HG02759 (cell line): ENCODE measurements around the gene PLA2G5.
A peak's percentile ranks its signal among the peaks of the same experiment; 100 is the strongest.

Source experiments
- ATAC-seq: cut with Tn5 transposase; IDR thresholded peaks from one replicate; pipeline ENCODE4 v1.9.1; 2021; ENCODE audit warnings: mild to moderate bottlenecking, moderate library complexity; ENCODE audit not compliant: unreplicated experiment

PLA2G5 gene

DNA sequence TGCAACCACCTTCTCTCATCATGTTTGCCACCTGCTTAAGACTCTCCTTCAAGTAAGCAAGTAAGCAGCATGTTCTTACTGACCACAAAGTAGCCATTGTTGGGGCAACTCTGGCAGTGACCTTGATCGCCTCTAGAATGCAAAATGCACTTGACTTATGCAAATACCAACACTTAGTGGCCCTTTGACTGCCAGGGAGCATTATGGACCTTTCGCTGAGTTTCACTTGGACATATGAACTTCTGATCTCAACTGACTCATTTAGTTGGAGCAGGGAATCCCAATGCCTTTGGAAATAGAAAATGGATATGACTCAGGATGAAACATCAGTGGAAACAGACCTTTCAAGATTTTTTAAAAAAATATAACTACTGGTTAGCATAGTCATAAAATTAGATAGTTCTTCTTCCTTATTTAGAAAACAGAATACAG lies 6.1 kb upstream of the PLA2G5 start:
- ATAC-seq: no peak

DNA sequence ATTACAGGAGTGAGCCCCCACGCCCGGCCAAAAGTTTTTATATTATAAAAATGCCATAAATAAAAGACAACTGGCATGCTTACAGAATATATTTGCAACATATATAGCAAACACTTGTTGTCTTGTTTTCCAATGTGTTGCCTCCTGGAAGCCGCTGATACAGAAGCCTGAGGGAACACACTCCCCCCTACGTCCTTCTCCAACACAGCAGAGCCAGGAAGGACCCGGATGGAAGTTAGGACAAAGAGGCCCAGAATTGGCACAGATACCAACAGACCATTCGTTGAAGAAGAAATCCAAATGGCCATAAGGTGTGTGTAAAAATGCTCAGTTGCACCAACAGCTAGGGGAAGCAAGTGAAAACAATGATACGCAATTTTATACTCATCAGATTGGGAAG lies 1.3 kb upstream of the PLA2G5 start:
- no peak for ATAC-seq

DNA sequence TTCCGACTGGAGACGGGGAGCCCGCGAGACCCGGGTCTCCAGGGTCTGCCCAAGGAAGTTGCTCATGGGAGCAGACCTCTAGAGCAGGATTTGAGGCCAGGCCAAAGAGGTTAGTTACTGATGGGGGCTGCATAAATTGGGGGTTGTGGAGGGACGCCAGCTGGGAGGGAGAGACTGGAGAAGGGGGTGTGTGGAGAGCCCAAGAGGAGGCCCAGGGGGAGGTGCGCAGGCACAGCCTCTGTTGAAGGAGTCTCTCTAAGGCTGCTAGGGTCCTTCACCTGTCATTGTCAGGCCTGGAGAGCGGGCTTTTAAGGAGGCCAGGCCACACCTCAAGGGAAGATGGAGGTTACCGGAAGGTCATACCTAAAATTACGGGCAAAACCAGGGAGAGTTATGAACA lies 363 bp downstream of the PLA2G5 start:
- ATAC-seq: no peak

DNA sequence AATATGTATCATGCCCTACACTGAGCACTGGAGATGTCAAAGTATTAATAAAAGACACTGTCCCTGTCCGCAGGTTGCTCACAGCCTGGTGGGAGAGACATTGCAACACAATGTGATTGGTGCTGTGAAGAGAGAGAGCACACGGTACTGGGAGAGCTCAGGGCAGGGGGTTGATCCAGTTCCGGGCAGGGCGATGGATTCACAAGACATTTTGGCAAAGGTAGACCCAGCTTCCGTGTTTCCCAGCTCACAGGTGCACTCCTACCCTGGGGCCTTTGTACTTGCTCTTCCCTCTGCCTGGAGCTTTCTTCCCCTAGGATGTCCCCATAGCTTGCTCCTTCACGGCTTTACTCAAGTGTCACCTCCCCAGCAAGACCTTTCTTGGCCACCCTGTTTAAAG lies 1.4 kb downstream of the PLA2G5 start:
- ATAC-seq: no peak

DNA sequence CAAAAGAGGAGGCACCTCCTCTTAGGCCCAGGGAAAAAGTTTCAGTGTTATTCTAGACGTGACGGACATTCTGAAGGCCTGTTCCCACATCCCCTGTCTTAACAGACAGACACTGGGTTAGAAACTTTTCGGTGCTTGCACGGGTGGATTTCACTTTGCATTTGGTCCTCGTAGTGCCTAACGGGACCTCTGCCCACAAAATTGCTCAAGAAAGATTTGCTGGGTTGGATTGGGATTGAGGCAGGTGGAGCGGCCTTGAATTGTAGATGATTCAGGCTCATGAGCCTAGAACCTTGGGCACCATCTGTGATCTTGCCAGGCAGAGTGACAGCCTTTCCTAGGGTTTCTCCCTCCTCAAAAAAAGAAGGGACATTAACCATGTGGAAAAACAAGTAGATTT lies 2.8 kb downstream of the PLA2G5 start:
- ATAC-seq: no peak

DNA sequence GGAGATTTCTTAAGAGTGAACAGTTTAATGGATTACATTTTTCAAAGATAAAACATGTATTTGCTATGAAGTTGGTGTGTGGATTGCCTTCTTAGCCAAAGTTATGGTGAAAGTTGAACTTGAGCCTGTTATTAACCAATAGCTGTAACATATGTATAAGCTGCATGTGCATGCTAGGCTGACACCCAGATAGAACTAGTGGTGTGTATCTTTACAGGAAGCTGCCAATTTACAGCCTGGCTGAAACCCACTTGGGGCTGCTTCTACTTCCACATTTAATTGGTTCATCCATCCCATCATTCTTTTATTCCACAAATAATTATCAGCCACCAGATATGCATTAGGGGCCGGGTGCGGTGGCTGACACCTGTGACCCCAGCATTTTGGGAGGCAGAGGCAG lies 3.3 kb downstream of the PLA2G5 start:
- no peak for ATAC-seq

DNA sequence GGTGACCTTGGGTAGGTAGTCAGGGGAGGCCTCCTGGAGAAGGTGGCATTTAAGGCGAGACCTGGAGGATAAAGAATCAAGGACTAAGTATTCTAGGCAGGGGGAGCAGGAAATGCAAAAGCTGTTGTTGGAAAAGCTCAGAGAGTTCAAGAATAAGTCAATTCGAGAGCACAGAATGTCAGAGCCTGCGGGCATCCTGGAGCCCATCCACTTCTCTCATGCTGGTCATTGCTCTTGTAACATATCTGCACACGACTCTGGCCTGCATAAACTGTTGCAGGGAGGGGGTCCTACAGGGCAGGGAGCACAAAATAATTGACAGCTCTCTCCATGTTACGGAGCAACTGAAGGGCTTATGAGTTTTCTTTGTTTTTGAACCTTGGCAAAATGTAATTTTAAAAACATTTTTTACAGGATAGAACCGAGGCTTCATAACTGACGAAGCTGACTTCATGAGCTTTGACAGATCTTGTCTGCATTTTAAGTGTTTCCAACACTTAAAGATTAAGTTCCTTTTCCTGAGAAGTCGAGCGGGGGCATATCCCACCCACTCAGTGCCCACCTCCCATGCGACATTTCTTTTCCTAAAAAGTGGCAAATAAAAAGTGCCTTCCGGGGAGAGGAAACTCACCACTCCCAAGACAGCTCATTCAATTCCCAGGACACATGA lies 4.2 kb downstream of the PLA2G5 start:
- no peak for ATAC-seq

DNA sequence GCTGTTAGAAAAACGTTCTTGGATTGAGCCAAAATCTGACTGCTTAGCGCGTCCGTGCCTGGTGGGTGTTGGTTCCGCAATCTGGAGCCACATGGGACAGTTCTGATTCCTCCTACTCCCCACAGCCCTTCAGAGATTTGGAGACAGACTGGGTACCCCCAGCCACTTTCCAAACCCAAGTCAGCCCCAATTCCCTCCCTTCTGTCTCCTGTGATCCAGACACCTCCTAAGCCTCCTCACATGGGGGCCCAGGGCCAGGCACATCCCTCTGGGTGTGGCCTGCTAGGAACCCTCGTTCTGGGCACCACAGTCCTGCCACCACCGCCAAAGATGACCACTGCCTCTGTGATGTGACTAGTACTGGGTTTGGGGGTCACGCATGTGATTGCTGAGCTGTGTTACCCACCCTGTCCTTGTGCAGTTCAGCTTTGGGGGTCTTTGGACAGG lies 4.8 kb downstream of the PLA2G5 start:
- no peak for ATAC-seq

DNA sequence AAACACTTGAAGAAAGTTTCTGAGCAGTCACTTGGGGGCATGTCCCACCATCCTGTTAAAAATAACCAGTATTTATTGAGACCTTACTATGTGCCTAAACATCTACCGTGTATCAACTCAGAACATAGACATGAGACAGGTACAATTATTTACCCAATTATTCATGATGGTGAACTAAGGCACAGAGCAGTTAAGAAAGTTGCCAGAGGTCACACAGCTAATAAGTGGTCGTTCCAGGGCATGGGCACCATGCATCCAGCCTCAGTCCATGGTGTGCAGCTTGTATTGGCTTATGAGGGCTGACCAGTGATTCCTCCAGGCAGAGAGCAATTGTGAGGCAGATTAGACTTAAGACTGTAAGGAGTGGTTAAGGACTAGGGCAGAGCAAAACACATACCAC lies 5.4 kb downstream of the PLA2G5 start:
- no peak for ATAC-seq

DNA sequence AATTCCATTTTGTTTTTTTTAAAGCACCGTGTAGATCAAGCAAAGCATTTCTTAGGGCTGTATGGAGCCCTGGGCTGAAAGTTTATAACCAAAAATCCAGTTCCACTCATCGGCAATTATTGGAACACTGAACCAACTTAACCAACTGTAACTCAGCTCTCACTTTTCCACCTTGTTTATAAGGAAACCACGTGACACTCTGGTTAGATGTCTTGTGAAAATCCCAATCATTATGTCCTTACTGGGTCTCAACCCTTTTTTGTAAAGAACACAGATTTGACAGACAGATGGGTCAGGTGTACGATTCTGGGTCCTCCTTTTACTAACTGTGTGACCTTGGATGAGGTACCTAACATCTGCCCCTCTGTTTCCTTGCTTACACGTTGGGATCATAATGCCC lies 6.2 kb downstream of the PLA2G5 start:
- no peak for ATAC-seq

DNA sequence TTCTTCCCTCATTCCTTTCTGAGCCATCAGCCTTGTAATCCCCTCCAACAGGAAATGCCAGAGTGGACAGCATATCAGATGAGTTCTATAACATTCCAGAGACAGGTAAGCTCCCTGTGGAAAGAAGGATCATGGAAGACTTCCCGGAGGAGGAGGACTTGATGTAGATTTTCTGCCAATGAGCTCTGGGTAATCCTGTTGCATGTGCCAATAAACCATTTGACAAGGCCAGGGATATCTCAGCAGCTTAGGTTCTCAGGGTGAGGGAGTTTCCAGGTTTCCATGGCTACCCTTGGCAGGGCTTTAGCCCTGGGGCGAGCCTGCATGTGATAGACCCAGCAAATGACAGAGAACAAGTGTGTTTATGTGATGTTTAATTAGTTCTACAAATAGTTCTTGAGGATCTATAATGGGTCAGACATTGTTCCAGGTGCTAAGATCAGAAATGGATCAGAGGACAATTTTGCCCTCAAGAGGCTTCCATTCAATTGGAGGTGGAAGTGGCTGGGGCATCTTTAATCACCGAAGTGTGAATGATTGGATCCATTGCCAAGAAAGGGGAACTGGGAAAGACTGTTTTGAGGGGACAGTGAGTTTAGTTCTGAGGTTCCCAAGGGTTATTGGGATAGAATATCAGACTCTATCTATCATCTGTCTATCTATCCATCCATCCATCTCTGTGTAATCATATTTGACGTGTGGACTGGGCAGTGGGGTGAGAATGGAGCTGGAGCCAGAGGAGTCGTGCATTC lies 6.9 kb downstream of the PLA2G5 start:
- ATAC-seq: no peak

DNA sequence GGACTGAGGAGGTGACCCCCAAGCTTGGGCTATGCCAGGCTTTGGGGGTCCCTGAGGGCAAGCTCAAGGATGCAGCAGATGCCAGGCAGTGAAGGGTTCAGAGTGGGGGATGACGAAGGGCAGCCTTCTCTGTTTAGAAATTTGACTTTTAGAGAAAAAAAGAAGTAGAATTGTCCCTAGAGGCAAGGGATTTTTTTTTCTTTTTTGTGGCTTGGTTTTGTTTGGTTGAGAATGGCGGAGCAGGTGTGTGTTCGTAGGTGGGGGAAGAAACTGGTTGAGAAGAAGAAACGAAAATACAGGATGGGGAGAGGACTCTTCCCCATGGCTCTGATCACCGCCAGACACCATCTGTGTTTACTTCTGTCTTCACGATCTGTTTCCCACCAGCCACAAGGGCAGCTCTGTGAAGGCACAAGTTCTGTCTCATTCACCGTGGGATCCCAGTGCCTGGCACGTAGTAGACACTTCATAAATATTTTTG lies 8.2 kb downstream of the PLA2G5 start:
- peak; percentile 52 for ATAC-seq

DNA sequence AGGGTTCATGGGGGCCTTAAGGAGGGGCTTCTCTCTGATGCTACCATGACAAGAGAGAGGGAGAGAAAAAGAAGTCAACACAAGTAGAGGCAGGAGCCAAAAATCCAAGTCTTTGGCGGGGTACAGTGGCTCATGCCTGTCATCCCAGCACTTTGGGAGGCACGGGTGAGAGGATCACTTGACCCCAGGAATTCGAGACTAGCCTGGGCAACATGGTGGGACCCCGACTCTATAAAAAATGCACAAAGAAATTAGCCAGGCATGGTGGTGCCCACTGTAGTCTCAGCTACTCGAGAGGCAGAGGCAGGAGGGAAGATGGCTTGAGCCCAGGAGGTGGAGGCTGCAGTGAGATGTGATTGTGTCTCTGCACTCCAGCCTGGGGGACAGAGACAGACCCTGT lies 8.7 kb downstream of the PLA2G5 start:
- ATAC-seq: no peak

DNA sequence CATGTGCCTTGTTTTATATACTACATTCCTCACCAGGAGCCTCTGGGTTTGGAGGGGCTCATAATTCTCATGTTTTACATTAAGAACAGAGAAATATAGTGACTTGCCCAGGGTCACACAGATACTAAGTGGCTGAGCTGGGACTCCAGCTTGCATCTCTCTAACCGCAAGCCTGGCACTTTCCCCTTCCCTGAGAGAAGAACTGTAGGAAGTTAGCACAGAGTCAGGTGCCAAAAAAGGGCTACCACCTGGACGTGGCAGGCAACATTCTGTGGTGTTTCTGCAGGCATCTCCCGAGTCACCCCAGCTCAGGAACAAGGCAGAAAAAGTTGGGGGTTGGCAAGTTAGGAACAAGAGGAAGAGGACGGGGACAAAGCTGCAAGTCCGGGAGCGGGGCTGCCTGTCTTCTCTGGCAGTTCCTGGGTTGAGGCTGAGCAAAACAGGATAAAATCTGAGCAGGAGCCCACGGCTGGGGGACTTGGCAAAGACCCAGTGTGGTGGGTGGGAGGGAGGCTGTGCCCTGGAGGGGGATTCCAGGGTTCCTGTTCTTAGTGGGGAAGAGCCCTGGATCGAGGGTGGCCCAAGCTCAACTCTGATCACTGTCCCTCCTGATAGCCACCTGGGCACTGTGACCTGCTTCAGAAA lies 9.8 kb downstream of the PLA2G5 start:
- no peak for ATAC-seq

DNA sequence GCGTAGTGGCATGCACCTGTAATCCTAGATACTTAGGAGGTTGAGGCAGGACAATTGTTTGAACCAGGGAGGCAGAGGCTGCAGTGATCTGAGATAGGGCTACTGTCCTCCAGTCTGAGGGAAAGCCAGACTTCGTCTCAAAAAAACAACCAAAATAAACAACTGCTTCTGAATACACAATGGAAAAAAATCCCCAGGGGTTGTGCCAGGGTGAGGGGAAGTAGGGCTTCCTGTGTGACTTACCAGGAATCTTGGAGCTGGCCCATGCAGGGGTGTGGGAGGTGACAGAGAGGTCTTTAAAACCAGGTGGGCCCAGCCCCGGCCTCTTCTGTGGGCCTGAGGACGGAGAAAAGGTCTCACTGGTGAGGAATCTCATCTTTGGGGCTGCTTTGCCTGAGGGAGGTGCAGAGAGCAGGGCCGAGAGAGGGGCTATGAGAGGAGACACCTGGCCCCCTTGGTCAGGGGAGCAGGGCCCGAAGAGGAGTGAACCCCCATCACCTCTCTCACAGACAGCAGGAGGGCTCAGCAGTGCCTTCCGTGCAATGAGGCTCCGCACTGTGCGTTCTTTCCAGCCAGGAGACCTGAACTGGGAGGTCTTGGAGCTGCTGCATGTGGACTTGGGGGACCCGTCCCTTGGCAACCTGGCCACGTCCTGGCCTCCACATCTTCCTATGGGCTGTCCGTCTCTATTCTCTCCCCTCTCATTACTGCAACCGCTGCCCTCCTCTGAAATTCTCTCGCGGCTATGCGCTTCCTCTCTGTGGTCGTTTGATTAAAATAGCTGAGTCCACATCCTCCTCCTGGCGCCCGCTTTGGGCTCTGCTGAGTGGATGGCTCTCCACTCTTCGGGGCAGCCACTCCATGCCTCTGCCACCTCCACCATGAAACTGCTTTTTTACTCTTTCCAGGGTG lies 10.7 kb downstream of the PLA2G5 start:
- ATAC-seq: no peak

DNA sequence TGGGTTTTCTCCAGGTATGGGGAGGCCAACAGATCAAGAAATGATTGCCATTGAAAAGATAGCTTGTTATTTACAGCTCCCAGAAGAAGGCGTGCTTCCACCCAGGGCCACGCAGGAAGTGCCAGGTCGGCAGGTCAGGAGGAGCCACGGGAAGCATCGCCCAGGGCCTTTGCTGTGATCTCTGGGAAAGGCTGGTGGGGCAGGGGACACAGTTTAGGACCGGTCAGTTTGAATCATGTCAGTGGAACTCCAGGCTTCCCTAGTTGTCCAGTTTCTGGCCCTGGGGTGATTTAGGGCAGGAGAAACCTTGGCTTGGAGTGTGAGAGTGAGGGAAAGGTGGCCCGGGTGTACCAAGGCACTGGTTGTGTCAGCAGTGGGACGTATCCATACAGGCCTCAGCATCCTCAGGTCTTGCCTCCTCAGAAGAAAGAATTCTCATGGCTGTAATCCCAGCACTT lies 11.4 kb downstream of the PLA2G5 start:
- ATAC-seq: no peak

DNA sequence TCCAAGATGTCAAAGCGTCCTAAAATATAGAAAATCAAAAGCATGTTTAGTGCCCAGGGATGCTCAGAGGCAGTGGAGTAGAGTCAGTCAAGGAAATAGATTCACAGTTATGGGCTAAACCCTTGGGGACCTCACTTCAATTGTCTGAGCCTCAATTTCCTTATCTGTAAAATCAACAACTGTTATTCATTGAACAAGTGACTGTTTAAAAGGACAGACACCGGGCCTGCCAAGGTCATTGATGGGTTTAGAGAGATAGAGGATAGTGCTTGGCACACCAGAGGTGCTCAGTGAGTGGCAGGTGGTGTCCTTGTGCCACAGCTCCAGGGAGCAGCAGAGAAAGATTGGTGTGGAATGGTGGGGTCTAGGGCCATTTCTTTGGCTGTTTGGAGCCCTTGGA lies 12.8 kb downstream of the PLA2G5 start:
- ATAC-seq: no peak

DNA sequence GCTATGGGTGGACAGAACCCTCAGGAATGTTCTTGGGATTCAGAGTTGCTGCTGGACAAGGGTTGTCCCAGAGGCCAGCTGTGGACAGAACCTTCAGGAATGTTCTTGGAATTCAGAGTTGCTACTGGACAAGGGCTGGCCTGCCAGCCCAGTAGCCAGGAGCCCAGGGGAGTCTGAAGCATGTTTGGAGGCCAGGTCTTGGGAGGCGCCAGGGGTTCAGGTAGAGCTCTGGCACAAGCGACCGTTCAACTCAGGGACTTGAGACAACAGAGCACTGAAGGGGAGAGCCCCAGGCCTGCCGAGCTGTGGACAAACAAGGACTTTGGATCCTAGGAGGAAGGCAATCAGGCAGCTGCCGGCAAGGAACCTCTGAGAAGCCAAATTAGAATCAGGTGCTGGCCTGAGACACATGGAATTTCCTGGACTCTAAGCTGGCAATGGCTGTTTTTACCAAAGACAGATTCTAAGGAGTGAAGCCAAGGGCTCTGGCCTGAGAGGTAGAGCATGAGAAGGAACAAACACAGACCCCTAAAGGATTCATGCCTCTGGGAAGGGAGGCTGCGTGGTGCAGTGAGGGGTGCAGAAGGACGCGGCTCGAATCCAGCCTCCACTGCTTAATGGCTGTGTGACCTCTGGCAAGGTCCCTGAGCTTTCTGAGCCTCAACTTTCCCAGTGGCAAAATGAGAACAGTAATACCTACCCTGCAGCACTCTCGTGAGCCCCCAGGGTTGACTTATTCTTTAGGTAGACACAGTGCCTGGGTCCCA lies 13.4 kb downstream of the PLA2G5 start:
- no peak for ATAC-seq

DNA sequence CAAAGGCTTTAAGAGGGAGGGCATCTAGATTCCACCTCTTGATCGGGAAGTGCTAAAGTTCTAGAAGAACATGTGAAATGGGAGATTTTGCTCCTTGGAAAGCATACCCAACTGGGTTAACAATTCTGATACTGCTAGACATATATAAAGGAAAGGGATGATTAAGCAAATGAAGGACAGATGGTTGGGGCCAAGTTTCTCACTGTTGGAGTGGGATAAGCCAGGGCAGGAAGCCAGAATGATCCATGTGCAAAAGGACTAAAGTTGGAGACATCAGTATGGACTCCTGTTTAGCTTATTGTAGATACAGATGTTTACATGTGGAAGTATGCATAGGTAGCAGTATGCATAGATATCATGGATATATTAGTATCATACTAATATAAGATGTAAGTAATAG lies 16.8 kb downstream of the PLA2G5 start:
- no peak for ATAC-seq

DNA sequence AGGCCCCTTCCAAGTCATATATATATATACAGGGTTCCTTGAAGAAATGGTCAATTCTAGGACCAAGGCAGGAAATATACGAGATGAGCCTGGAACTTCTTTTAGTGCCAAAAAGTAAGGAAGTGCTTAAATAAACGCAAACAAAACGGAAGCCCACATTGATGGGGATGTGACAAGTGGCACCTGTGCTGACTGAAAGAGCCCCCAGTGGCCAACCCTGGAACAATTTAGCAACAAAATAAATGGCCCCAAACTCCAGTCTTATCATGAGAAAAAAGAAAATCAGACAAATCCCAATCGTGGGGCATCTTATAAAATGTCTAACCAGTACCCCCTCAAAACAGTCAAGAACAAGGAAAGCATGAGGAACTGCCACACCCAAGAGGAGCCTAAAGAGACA lies 17.7 kb downstream of the PLA2G5 start:
- no peak for ATAC-seq
